ENCODE results near the gene KIAA1671. TPM values are rescaled to one million over a fixed set of nuclear protein-coding genes. Genes with fewer than 3 reads are reported as not detected.

The KIAA1671 gene
- total and polyA plus RNA-seq, 2 of the 13 experiments (the other 11 are each of a cell fraction or from before 2014, with no cell fraction given), result 13.5 to 13.6 TPM

GRCh38 chr22:24954114-24954463 is 1.6 kb downstream of the KIAA1671 start:
- peak overlapping the region; percentile 90 for H3K27ac ChIP-seq (ENCODE audit: extremely low read length, insufficient read depth, low read length)
- H3K9me3 ChIP-seq (ENCODE audit: low read length), result no peaks in the 10 kb centered on the region
- CTCF ChIA-PET (ENCODE audit: low intra/inter-chr PET ratio, low total read pairs), result no interaction called here
- FAIRE-seq (peak; percentile 72), DNase-seq (ENCODE audit: low spot score) (peak; percentile 43), ATAC-seq (peak; percentile 6; the same call in 2 of the 3 replicates)
- no peaks in the 10 kb centered on the region for H4K20me1 ChIP-seq (ENCODE audit: insufficient read depth, low read length)
- 0% methylated on average over 3 of the region's 4 CpGs for WGBS (ENCODE audit: low lambda C conversion rate)
- H3K9ac ChIP-seq (ENCODE audit: insufficient read depth, low read depth, low read length), result peak overlapping the region; percentile 89
- intact Hi-C loops (cut with micrococcal nuclease; ENCODE audit: unreplicated experiment), result loop anchor here (5.0 kb wide), 1 partner anchor 73 kb away; no protein-coding TSS in a partner anchor
- H3K27me3 ChIP-seq (ENCODE audit: control insufficient read depth in 1 of 2, insufficient read depth in 2 of 2, low read length in 2 of 2), result no peaks in the 10 kb centered on the region
- in situ Hi-C loops (cut with HindIII; ENCODE audit: extremely low pct_ligation_motif_present, low pct_unique_long_range_greater_than_20kb), result loop anchor here (5.0 kb wide), 1 partner anchor 73 kb away; no protein-coding TSS in a partner anchor
- POLR2A ChIA-PET, result interaction anchor here (0.7 to 1.3 kb wide), 4 partner anchors 9 to 20 kb away, joined by 3 to 9 read pairs (median 5); no protein-coding TSS in a partner anchor
- peak overlapping the region; percentile 70 to 85 (median 85) for H3K4me3 ChIP-seq (replicated peaks in 1 of 3; ENCODE audit: insufficient read depth in 1 of 3, low read depth in 2 of 3, low read length in 3 of 3)
- peaks cover 38% of the 10 kb centered on the region for H3K79me2 ChIP-seq (ENCODE audit: insufficient read depth, low read length)
- peak overlapping the region; percentile 84 for H3K4me2 ChIP-seq (ENCODE audit: low read depth, low read length)
- H3K36me3 ChIP-seq (replicated peaks in 1 of 2; ENCODE audit: control insufficient read depth in 1 of 2, insufficient read depth in 2 of 2, low read length in 2 of 2), result no peaks in the 10 kb centered on the region
- peaks cover 41% of the 10 kb centered on the region for H3K4me1 ChIP-seq (ENCODE audit: insufficient read depth, low read length)
- H2AFZ ChIP-seq (ENCODE audit: low read length), result no peak overlapping the region
- TSS peak; percentile 69 for BruUV-seq (replicated peaks)
- TF ChIP-seq HNF4A (CRISPR knock-in tag; IDR thresholded peaks at IDR 0.05), result 0 out of 2 replicates have a peak, but pooled peaks have one; percentile 1
- TF ChIP-seq HNF1A (IDR thresholded peaks at IDR 0.05; ENCODE audit: low read depth), result peak; percentile 87
- peak; percentile 91; the same call in 1 of the 2 replicates for TF ChIP-seq HNF1A (CRISPR knock-in tag; IDR thresholded peaks at IDR 0.05; ENCODE audit: borderline replicate concordance)
- TF ChIP-seq LCORL (IDR thresholded peaks at IDR 0.05), result no peak
- TF ChIP-seq LCORL (CRISPR knock-in tag; IDR thresholded peaks at IDR 0.05), result peak; percentile 43; the same call in 1 of the 2 replicates
- 0 out of 2 replicates have a peak, but pooled peaks have one; percentile 22 for TF ChIP-seq ETV5 (CRISPR knock-in tag; IDR thresholded peaks at IDR 0.05; ENCODE audit: borderline replicate concordance)
- peak; percentile 32; the same call in 1 of the 2 replicates for TF ChIP-seq HNF1B (CRISPR knock-in tag; IDR thresholded peaks at IDR 0.05)
- 0 out of 2 replicates have a peak, but pooled peaks have one; percentile 11 for TF ChIP-seq ZNF331 (CRISPR knock-in tag; IDR thresholded peaks at IDR 0.05)
- peak; percentile 24; the same call in 1 of the 2 replicates for TF ChIP-seq PRDM10 (CRISPR knock-in tag; IDR thresholded peaks at IDR 0.05; ENCODE audit: low read depth)
- peak; percentile 47; the same call in 1 of the 2 replicates for TF ChIP-seq ZNF629 (CRISPR knock-in tag; conservative IDR thresholded peaks at IDR 0.05)
- TF ChIP-seq ZNF652 (CRISPR knock-in tag; IDR thresholded peaks at IDR 0.05; ENCODE audit: borderline replicate concordance, low read depth), result peak; percentile 66; the same call in 1 of the 2 replicates
- no peak for TF ChIP-seq NR2F6 (IDR thresholded peaks at IDR 0.05)
- TF ChIP-seq NR2F6 (CRISPR knock-in tag; IDR thresholded peaks at IDR 0.05), result peak; percentile 16; the same call in 1 of the 2 replicates
